ENCODE results near the gene IQCF2.
"Not testable (repeated sequence)": the region's sequence is repeated elsewhere in the genome, so short reads cannot be mapped to it uniquely, and the experiment has no call there.

Gene IQCF2

DNA sequence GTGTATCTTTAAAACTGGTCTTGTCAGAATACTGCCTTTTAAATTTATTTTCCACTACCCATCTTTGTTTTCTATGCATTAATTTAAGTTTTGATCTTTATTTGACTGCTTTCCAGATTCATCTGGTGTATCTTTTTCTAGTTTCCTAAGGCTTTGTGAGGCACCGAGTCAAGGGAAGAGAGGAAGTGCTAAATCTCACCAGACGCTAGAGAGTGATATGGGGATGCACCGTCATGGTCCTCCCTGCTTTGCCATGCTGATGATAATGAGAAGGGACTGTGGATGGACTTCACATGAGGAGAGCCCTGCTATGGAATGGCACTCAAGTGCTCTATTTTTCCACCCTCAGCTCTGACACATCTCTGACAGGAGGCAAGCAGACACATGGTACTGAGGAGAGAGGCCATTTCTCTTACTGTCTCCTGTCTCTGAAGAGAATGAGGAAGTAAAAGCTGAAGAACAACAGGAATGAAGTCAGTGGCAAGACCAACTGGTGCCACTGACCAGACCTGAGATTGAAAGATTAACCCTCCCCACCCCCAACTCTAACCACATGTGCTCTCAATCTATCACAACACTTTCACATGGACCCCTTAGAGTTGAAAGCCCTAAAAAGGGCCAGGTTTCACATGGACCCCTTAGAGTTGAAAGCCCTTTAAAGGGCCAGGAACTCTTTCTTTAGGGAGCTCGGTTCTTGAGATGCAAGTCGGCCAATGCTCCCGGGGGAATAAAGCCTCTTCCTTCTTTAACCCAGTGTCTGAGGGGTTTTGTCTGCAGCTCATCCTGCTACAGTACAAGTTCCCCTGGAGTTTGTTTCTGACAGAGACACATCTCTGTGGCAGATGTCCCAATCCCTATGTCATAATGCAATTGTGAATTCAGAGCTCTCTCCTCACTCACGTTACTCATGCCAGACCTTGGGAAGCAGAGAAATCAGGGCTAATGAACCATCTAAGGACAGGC is at the start of gene IQCF2:
IQCF2 (plus strand) TSS at position 913 of the 963 bp plus-strand sequence. CDS start 52 bp downstream, outside the sequence.
- no peak for DNase-seq (ENCODE audit: low spot score)

DNA sequence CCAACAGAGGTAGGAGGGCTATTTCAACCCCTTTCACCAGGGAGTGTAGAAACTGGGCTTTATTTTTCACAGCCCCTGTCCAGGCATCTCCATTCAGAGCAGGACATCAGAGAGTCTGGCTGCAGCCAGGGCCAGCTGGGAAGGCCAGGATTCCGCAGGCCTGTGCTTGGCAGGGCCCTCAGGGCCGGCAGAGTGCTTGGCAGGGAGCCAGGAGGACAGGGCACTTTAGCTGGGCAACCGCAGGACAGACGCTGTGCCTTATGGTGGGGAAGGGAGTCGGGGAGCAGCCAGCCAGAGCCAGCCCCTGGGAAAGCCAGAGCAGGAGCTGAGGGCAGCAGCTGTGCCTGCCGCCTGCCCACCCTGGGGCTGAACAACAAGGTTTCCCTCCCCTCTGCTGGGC is 47.9 kb upstream of the IQCF2 start:
- no peak for DNase-seq (ENCODE audit: low spot score)

DNA sequence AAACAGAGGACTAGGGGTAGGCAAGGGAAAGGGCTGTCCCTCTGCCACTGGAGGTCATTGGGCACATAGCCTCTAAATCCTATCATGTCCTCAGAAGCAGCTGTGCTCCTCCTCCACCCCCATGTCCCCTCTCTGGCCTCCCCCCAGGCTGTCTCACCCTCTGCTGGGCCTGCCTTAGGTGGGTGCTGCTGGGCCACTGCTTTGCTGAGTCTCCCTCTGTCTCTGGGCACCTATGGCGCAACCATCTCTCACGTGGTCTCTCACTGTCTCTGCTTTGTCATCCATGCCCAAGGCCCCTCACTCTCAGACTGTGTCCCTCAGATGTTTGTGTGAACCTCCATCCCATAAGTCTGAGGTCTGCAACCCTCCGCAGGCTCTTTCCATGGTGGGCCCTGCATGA is 47.4 kb upstream of the IQCF2 start:
- DNase-seq (ENCODE audit: low spot score), result no peak

GRCh38 chr3:51815614-51816013 is 45.8 kb upstream of the IQCF2 start:
- no peak for DNase-seq (ENCODE audit: low spot score)

- DNase-seq (ENCODE audit: low spot score), result no peak
Observed at GRCh38 chr3:51816723-51817122, 44.7 kb upstream of the IQCF2 start.

DNA sequence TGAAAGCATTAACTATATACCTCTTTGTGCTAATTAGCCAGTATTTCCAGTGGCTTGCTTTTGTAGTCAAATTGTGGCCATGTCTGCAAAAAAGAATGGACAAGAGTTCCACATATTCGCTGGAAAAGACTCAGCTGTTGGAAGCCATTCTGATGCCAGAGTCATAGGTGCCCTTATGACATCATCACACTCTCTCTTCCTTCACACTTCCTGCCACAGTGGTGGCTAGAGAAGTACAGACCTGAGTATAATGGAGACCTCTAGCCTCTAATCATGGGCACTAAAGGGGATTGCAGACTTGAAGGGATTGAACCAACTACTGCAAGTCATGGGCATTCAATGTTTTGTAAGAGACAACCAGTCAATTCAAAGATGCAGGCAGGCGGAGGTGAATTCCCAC is 44.0 kb upstream of the IQCF2 start:
- DNase-seq (ENCODE audit: low spot score), result no peak

GRCh38 chr3:51819151-51819550 is 42.3 kb upstream of the IQCF2 start:
- no peak for DNase-seq (ENCODE audit: low spot score)

GRCh38 chr3:51819709-51820406 is 41.6 kb upstream of the IQCF2 start:
- no peak for DNase-seq (ENCODE audit: low spot score)

DNA sequence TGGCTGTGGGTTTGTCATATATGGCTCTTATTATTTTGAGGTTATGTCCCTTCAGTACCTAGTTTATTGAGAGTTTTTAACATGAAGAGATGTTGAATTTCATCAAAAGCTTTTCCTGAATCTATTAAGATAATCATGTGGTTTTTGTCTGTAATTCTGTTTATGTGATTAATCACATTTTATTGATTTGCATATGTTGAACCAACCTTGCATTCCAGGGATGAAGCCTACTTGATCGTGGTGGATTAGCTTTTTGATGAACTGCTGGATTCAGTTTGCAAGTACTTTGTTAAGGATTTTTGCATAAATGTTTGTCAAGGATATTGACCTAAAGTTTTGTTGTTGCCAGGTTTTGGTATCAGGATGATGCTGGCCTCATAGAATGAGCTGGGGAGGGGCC is 33.1 kb upstream of the IQCF2 start:
- no peak for DNase-seq (ENCODE audit: low spot score)

- no peak for DNase-seq (ENCODE audit: low spot score)
Observed at GRCh38 chr3:51830345-51830744, 31.1 kb upstream of the IQCF2 start.

DNA sequence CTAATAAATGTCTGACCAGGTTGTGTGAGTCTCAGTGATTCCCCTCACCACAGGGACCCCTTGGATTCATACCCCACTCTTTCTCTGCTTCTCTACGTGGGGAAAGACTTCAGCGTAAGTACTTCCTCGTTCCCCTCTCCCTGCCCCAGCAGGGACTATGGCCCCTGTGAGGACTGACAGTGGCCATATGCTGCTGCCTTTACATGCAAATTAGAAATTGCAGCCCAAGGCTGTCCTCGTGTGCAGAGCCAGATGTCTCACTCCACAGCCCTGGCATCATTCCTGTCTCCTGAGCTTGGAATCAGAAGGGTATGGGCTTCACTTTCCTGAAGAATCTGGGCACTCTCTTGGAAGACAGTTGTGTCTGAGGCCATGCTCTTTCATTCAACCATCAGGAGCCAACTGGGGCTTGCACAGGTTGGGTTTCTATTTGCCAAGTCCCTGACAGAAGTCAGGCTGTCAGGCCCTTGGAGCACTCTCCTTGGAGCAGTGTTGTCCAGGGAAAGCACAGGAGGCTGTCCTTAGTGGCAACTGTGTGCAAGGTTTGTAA is 30.5 kb upstream of the IQCF2 start:
- DNase-seq (ENCODE audit: low spot score), result no peak

DNA sequence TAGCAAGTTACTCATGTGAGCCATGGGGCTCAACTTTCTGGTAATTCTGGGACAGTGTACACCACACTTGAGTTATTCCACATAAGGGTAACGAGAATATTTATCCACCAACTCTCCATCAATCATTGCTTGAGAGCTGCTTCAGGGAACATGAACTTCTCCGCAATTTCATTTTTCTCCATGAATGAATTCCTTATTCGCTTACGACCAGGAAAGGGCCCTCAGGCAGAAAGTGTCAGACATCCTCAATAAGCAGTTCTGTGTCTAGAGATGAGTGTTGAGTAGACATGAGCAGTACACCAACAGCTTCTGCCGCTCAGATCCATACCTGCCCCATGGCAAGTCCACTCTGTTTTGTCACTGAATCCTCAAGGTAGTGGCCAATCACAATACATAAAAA is 24.8 kb upstream of the IQCF2 start:
- no peak for DNase-seq (ENCODE audit: low spot score)

DNA sequence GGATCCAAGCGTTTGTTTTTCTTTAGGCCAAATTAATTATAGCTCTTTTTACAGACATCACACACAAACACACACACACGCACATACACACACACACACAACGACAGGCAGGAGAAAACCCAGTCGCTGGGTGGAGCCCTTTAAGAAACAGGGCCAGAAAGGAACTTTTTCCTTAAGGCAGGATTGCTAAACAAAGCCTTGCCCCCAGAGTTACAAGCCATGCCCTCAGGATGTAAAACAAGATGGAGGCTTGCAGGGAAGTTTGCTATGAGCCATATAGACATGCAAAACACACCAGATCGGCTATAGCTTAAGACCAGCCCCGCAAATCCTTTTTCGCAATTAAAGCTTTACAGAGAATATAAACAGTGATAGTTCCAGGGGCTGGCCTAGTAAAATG is 16.3 kb upstream of the IQCF2 start:
- no peak for DNase-seq (ENCODE audit: low spot score)

- DNase-seq (ENCODE audit: low spot score), result not testable (repeated sequence)
Observed at GRCh38 chr3:51855411-51855810, 6.0 kb upstream of the IQCF2 start.

- no peak for DNase-seq (ENCODE audit: low spot score)
Observed at GRCh38 chr3:51862886-51863285, 1.5 kb downstream of the IQCF2 start.

GRCh38 chr3:51868896-51869295 is 7.5 kb downstream of the IQCF2 start:
- DNase-seq (ENCODE audit: low spot score), result not testable (repeated sequence)

- DNase-seq (ENCODE audit: low spot score), result no peak
Observed at GRCh38 chr3:51869304-51869703, 7.9 kb downstream of the IQCF2 start.

- no peak for DNase-seq (ENCODE audit: low spot score)
Observed at GRCh38 chr3:51873253-51873766, 11.9 kb downstream of the IQCF2 start.

GRCh38 chr3:51873876-51874275 is 12.5 kb downstream of the IQCF2 start:
- DNase-seq (ENCODE audit: low spot score), result no peak

- no peak for DNase-seq (ENCODE audit: low spot score)
Observed at GRCh38 chr3:51874411-51874810, 13.0 kb downstream of the IQCF2 start.

DNA sequence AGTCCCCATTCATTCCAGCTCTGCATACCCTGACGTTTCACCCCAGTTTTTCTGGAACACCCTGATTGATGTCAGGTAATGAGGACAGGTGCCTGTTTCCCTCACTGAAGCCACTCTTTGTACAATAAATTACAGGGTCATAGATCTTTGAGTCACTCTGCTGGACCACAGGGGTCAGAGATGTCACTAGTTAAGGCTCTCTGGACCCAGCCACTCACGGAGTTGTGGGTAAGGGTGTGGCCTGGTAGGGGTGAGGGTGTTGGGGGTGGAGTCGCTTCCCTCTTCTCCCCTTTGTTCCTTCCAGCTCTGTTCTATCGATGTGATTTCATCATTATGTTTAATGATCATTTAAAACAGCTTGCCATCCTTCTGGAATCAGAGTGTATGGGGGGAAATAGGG is 13.5 kb downstream of the IQCF2 start:
- DNase-seq (ENCODE audit: low spot score), result no peak

DNA sequence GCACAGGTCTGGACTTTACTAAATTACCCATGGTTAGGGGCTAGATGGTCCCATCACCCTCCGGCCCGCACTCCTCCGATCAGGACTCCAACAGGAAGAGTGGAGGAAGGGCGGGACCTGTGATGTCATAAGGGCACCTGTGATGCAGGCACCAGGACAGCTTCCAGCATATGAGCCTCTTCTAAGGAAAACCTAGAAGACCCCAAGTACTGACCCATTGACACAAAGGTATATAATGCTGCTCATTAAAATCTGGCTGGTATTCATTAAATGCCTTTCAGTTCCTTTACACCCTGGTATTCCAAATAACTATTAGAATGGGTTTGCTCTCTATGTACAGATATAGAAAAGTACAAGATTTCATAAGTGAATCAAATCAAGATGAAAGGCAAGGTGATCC is 14.1 kb downstream of the IQCF2 start, which contains the start of gene IQCF5:
IQCF5 (minus strand) TSS at position 101 of the 400 bp plus-strand sequence; CDS start at position 31, 70 bp downstream.
- no peak for DNase-seq (ENCODE audit: low spot score)

GRCh38 chr3:51876186-51876585 is 14.8 kb downstream of the IQCF2 start:
- no peak for DNase-seq (ENCODE audit: low spot score)

All from activated CD4-positive, alpha-beta T cell treated with anti-CD3 and anti-CD28 coated beads, Interleukin-2, Interleukin-4, amounts not matched to agents 100 ng/mL and 50 ng/mL, durations not matched to agents 16 hours and 8 hours (primary cell).